Testis (tissue), 3 donors: ENCODE measurements around the gene ULBP2. TPM values are rescaled to one million over a fixed set of nuclear protein-coding genes. Genes with fewer than 3 reads are reported as not detected.
"Not testable (repeated sequence)": the region's sequence is repeated elsewhere in the genome, so short reads cannot be mapped to it uniquely, and the experiment has no call there.

Source experiments
- DNase-seq: peaks from one replicate; pipeline ENCODE4 v3.0.0-alpha.2; 2019
- H3K27ac ChIP-seq, 2 donors: fragments of 200-600 bp; sonication (generic); one replicate each; pipeline ENCODE4 v1.5.1; 2019
- H3K27me3 ChIP-seq: fragments of 200-600 bp; sonication (generic); one replicate; pipeline ENCODE4 v1.5.1; 2019
- H3K36me3 ChIP-seq: fragments of 200-600 bp; sonication (generic); one replicate; pipeline ENCODE4 v1.5.1; 2017; ENCODE audit warnings: low read depth; ENCODE audit errors: missing control alignments
- H3K4me1 ChIP-seq: fragments of 200-600 bp; sonication (generic); one replicate; pipeline ENCODE4 v1.5.1; 2019
- H3K4me3 ChIP-seq, 2 donors: fragments of 200-600 bp; sonication (generic); one replicate each; pipeline ENCODE4 v1.5.1; 2017 to 2019
- H3K9me3 ChIP-seq: fragments of 200-600 bp; sonication (generic); one replicate; pipeline ENCODE4 v1.5.1; 2017
- POLR2A ChIP-seq: fragments of 450-650 bp; IDR thresholded peaks from one replicate; pipeline ENCODE4 v1.6.1; 2017; ENCODE audit warnings: antibody characterized with exemption, mild to moderate bottlenecking, moderate library complexity
- WGBS, 2 donors: methylation state at CpG; one replicate each; pipeline ENCODE4 v1.1.5; 2018; 5-methylcytosine and 5-hydroxymethylcytosine counted together
- intact Hi-C: fragments of 100-400 bp; cut with DNase I; formaldehyde crosslinking; loops from one replicate; pipeline ENCODE4 v1.15.1; 2023; ENCODE audit warnings: low total_unique reads
- polyA plus RNA-seq: library from polyadenylated mRNA; stranded (reverse); fragments of 350-450 nt; fragmentation: Illumina TruSeq; extraction: RNeasy Lipid Tissue Mini Kit (QIAGEN cat#74804); gene quantifications from one replicate; pipeline ENCODE4 v1.2.3, GENCODE V29; 2014; ENCODE audit warnings: low read depth, low replicate concordance; ENCODE audit not compliant: insufficient read depth
- total RNA-seq, 2 donors: library from RNA; depleted of rRNA; stranded (reverse); fragments of >200 nt; gene quantifications; one replicate each; pipeline ENCODE4 v1.2.3, GENCODE V29; 2016
- TF ChIP-seq, protein P1 (sequence below), 3 experiments: fragments of 450-650 bp in 2 of 3; fragments of 200-600 bp in 1 of 3; sonication (generic) in 1 of 3; IDR thresholded peaks; one replicate each; pipeline ENCODE4 v1.5.1; 2016 to 2019; ENCODE audit warnings: antibody characterized with exemption in 3 of 3, mild to moderate bottlenecking in 2 of 3, moderate library complexity in 1 of 3

Gene ULBP2
- total and polyA plus RNA-seq, 3 donors from 2014 or later, result 1.5 to 2.0 (median 1.9) TPM

DNA sequence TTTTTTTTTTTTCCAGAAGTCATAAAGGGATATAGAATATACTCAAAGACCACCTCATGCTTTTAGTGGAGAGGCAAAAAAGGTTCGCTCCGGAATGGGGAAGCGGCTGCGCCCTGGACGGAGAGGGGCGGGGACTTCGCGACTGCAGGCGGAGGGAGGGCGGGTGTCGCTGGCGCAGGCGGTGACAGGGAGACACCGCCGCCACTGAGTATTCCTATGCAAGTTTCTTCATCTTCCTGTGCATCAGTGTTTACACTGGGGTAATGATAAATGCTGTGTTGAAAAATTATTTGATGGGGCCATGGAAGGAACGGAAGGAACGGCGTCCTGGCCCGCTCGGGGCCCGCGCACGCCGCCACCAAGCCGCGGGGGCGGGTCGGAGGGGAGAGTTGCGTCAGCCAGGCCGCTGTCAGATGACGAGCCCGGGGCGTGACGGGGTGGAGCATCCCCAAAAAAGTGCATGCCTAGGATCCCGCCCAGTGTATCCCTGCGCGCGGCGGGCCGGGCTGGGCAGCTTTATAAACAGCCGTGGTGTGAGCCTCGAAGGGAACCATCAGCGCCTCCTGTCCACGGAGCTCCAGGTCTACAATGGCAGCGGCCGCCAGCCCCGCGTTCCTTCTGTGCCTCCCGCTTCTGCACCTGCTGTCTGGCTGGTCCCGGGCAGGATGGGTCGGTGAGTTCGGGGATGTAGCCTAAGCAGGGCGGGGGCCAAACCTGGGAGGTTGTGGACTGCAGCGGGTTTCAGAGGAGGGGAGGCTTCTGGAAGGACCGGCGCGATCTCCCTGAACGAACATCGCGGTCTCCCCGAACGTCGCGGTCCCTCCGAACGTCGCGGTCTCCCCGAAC lies 21.9 kb downstream of the ULBP2 start, which contains the start of gene ULBP1:
TSS of gene ULBP1 (plus strand) at position 482 of the 846 bp plus-strand sequence. CDS start at position 589, 107 bp downstream.
- 3 to 10% methylated on average over 31 to 61 of the region's 69 CpGs for WGBS, 2 donors
- TF ChIP-seq POLR2A, result no peak
- TF ChIP-seq, protein P1, sequence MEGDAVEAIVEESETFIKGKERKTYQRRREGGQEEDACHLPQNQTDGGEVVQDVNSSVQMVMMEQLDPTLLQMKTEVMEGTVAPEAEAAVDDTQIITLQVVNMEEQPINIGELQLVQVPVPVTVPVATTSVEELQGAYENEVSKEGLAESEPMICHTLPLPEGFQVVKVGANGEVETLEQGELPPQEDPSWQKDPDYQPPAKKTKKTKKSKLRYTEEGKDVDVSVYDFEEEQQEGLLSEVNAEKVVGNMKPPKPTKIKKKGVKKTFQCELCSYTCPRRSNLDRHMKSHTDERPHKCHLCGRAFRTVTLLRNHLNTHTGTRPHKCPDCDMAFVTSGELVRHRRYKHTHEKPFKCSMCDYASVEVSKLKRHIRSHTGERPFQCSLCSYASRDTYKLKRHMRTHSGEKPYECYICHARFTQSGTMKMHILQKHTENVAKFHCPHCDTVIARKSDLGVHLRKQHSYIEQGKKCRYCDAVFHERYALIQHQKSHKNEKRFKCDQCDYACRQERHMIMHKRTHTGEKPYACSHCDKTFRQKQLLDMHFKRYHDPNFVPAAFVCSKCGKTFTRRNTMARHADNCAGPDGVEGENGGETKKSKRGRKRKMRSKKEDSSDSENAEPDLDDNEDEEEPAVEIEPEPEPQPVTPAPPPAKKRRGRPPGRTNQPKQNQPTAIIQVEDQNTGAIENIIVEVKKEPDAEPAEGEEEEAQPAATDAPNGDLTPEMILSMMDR (IDR thresholded peaks at IDR 0.05), result no peak

DNA sequence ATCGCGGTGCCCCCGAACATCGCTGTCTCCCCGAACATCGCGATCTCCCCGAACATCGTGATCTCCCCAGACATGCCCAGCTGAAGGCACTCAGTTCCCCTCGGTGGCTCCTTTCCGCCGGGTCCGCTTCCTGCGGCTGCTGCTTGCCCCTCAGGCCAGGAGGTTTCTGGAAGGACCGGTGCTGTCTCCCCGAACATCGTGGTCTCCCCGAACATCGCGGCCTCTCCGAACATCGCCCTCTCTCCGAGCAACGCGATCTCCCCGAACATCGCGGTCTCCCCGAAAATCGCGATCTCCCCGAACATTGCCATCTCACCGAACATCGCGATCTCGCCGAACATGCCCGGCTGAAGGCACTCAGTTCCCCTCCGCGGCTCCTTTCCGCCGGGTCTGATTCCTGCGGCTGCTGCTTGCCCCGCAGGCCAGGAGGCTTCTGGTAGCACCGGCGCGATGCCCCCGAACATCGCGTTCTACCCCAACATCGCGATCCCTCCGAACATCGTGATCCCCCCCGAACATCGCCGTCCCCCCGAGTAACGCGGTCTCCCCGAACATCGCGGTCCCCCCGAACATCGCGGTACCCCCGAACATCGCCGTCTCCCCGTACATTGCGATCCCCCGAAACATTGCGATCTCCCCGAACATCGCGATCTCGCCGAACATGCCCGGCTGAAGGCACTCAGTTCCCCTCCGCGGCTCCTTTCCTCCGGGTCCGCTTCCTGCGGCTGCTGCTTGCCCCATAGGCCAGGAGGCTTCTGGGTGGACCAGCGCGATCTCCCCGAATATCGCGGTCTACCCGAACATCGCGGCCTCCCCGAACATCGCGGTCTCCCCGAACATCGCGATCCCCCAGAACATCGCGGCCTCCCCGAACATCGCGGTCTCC lies 22.7 kb downstream of the ULBP2 start:
- DNase-seq, result no peak
- Histone ChIP-seq H3K36me3 (no peaks in the 10 kb centered on the region), H3K4me1 (peaks cover 11% of the 10 kb centered on the region), H3K4me3 (peak overlapping the region; percentile 34 to 62), H3K27me3 (peaks cover 3% of the 10 kb centered on the region), H3K9me3 (no peaks in the 10 kb centered on the region), H3K27ac (no peak overlapping the region)
- intact Hi-C loops, result no loop called here
- TF ChIP-seq POLR2A, result no peak
- TF ChIP-seq, protein P1 (IDR thresholded peaks at IDR 0.05), result no peak
- 2 to 3% methylated on average over 71 to 97 of the region's 103 CpGs for WGBS, 2 donors

More for the DNA sequence above, 21.9 kb downstream of the ULBP2 start, which contains the start of gene ULBP1:
- Histone ChIP-seq H3K27me3 (peaks cover 3% of the 10 kb centered on the region), H3K4me3 (peak within 1 kb of the TSS; percentile 34 to 62), H3K36me3 (no peaks in the 10 kb centered on the region), H3K4me1 (peaks cover 11% of the 10 kb centered on the region), H3K27ac (peak within 1 kb of the TSS in 1 of 2 donors; percentile 16), H3K9me3 (no peaks in the 10 kb centered on the region)
- DNase-seq, result peak; percentile 94
- intact Hi-C loops, result no loop called here

DNA sequence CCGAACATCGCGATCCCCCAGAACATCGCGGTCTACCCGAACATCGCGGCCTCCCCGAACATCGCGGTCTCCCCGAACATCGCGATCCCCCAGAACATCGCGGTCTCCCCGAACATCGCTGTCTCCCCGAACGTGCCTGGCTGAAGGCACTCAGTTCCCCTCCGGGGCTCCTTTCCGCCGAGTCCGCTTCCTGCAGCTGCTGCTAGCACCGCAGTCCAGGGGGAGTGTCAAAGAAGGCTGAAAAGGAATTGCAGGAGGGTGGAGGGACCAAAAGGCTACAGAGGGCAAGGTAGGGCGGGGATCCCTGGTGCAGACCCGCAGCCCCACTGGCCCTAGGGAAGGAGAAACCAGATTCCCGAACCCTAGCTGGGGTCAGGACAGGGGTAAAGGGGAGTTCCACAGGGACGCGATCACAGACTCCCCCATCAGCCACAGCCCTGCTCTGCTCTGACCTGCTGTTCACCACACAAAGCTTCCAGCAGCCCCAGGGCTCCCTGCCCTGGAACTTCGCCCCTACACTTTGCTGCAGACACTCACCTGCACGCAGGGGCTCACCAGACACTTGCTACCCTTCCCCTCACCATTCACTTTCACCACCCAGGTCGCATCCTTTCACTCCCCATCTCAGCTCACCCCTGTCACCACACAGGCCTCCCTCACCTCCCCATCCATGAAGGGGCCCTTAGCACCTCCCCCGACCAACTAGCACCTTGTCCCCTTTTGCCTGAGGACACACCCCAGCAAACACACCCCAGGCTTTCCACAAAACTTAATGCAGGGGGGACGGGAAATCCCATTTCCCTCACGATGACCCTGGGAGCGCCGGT lies 23.6 kb downstream of the ULBP2 start:
- H3K4me3 ChIP-seq, result peak overlapping the region; percentile 34 to 62
- intact Hi-C loops, result no loop called here
- no peaks in the 10 kb centered on the region for H3K36me3 ChIP-seq
- peaks cover 3% of the 10 kb centered on the region for H3K27me3 ChIP-seq
- no peak for DNase-seq
- WGBS, 2 donors, result 8 to 10% methylated on average over 33 to 38 of the region's 38 CpGs
- TF ChIP-seq POLR2A, result no peak
- TF ChIP-seq, protein P1 (IDR thresholded peaks at IDR 0.05), result no peak
- H3K27ac ChIP-seq, result no peak overlapping the region
- H3K9me3 ChIP-seq, result no peaks in the 10 kb centered on the region
- H3K4me1 ChIP-seq, result peaks cover 11% of the 10 kb centered on the region

DNA sequence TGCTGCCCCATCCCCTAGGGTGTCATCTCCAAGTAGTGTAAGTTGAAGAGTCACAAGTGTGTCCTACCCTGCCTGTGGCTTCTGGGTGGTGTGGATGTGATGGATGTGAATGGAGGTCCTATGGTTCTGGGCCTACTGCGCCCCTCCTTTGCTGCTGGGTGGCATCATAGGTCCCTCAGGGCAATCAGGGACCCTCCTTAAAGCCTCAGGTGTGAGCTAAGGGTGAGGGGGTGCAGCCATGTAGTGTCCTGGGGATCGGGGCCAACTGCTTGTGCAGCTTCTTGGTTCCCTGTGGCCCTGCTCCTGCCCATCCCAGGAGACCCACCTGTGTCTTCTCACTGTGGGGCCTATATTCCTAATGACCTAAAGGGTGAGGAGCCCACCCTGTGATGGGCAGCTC lies 24.5 kb downstream of the ULBP2 start:
- H3K4me3 ChIP-seq, intact Hi-C loops, H3K36me3 ChIP-seq, H3K27ac ChIP-seq, H3K27me3 ChIP-seq, H3K9me3 ChIP-seq, DNase-seq: not testable (repeated sequence)
- peaks cover 11% of the 10 kb centered on the region for H3K4me1 ChIP-seq
- 100% methylated on average over 2 of the region's 2 CpGs; no CpG with 5 or more reads in 1 of the 2 donors for WGBS, 2 donors
